ENCODE results near the gene CYP4F11. TPM values are rescaled to one million over a fixed set of nuclear protein-coding genes. Genes with fewer than 3 reads are reported as not detected.
"Not testable (repeated sequence)": the region's sequence is repeated elsewhere in the genome, so short reads cannot be mapped to it uniquely, and the experiment has no call there.

CYP4F11 gene
- total RNA-seq, 1 donor from 2014 or later: 3.5 TPM

DNA sequence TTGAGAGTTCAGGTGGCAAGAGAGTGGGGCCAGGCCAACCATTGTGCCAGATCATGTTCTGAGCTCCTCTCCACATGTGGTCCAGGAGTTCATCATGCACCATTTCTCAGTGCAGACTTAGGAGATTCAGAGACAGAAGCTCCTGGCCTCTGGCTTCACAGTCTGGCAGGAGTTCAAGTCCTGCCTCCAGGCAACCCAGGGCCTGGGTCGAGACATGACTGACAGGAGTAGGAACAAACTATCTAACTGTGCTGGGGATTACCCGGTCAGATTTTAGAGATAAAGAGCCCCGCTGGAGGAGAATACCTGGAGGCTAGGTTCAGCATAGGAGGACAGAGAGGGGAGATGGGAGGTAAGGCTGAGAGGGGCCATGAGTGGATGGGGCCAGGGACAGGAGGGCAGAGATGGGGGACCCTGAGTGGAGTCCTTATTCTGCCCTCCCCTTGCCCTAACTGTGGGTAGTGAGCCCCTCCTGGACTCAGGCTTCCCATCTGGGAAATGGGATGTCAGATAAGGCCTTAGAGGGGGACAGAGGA is 906 bp upstream of the CYP4F11 start:
- no peak overlapping the region for H3K27ac ChIP-seq

DNA sequence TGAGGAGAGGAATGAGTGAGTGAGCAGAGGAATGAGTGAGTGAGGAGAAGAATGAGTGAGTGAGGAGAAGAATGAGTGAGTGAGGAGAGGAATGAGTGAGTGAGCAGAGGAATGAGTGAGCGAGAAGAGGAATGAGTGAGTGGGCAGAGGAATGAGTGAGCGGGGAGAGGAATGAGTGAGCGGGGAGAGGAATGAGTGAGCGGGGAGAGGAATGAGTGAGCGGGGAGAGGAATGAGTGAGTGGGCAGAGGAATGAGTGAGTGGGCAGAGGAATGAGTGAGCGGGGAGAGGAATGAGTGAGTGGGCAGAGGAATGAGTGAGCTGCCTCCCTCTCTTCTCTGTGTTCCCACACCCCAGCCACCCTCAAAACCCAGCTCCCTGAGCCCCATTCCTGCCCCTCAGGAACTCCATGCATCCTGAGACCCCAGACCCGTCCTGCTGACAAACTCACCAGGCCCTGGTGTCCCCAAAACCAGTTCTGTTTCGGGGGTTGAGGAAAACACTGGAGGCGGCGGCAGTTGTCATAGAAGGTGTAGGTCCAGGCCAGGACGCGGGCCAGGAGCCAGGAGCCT is 483 bp downstream of the CYP4F11 start:
- H3K27ac ChIP-seq; intact Hi-C loops (cut with DNase I); DNase-seq: not testable (repeated sequence)

More for the DNA sequence above, 906 bp upstream of the CYP4F11 start:
- DNase-seq: no peak
- H3K9me3 ChIP-seq: no peaks in the 10 kb centered on the region
- TF ChIP-seq, protein P1, sequence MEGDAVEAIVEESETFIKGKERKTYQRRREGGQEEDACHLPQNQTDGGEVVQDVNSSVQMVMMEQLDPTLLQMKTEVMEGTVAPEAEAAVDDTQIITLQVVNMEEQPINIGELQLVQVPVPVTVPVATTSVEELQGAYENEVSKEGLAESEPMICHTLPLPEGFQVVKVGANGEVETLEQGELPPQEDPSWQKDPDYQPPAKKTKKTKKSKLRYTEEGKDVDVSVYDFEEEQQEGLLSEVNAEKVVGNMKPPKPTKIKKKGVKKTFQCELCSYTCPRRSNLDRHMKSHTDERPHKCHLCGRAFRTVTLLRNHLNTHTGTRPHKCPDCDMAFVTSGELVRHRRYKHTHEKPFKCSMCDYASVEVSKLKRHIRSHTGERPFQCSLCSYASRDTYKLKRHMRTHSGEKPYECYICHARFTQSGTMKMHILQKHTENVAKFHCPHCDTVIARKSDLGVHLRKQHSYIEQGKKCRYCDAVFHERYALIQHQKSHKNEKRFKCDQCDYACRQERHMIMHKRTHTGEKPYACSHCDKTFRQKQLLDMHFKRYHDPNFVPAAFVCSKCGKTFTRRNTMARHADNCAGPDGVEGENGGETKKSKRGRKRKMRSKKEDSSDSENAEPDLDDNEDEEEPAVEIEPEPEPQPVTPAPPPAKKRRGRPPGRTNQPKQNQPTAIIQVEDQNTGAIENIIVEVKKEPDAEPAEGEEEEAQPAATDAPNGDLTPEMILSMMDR (IDR thresholded peaks at IDR 0.05): no peak
- no peak overlapping the region for H3K4me3 ChIP-seq
- H3K36me3 ChIP-seq: no peaks in the 10 kb centered on the region
- intact Hi-C loops (cut with DNase I): no loop called here
- peaks cover 6% of the 10 kb centered on the region for H3K4me1 ChIP-seq
- peak in 1 of 2 donors; percentile 7 for ATAC-seq
- peaks cover 6% of the 10 kb centered on the region for H3K27me3 ChIP-seq (ENCODE audit: low read depth)

DNA sequence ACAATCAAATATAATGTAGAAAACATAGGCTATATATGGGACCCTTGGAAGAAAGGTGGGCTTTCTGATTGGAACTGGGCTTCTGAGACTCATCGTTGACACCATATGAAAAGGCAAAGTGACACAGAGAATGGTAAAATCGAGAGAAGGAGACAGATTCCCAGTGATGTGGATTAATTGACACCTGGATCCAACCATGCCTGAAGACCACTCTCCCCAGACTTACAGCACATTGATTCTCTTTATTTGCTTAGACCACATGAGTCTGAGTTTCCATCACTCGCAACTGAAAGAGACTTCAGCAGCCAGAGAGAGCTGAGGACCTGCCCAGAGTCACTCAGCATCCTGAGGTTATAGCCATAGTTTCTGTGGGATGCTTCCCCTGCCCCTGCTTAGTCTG is 6.0 kb downstream of the CYP4F11 start:
- Histone ChIP-seq H3K27ac (no peak overlapping the region), H3K4me1 (no peaks in the 10 kb centered on the region), H3K4me3 (no peak overlapping the region), H3K36me3 (no peaks in the 10 kb centered on the region), H3K27me3 (ENCODE audit: low read depth) (no peaks in the 10 kb centered on the region), H3K9me3 (no peaks in the 10 kb centered on the region)
- TF ChIP-seq, protein P1 (IDR thresholded peaks at IDR 0.05): no peak
- ATAC-seq: no peak
- intact Hi-C loops (cut with DNase I): no loop called here
- DNase-seq: no peak

More for the DNA sequence above, 483 bp downstream of the CYP4F11 start:
- not testable (repeated sequence) for ATAC-seq; H3K36me3 ChIP-seq; H3K9me3 ChIP-seq; H3K4me1 ChIP-seq; H3K4me3 ChIP-seq; H3K27me3 ChIP-seq (ENCODE audit: low read depth)

DNA sequence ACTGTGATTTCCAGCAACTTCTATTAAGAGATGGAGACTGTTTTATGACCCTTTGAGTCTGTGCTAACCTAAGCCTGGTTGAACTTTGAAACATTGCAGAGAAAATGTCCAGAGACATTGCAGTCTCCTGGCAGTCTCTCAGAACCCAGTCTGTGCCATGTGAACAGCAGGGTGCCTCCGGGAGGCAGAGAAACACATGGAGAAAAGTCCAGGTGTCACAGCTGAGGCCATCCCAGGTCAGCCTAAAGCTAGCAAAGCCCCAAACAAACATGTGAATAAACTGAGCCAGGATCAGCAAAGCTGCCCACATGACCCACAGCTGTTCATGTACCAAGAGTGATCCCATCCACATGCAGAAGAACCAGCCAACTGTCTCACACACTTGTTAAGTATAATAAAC is 7.8 kb downstream of the CYP4F11 start:
- TF ChIP-seq, protein P1 (IDR thresholded peaks at IDR 0.05): no peak
- no peak overlapping the region for H3K27ac ChIP-seq

DNA sequence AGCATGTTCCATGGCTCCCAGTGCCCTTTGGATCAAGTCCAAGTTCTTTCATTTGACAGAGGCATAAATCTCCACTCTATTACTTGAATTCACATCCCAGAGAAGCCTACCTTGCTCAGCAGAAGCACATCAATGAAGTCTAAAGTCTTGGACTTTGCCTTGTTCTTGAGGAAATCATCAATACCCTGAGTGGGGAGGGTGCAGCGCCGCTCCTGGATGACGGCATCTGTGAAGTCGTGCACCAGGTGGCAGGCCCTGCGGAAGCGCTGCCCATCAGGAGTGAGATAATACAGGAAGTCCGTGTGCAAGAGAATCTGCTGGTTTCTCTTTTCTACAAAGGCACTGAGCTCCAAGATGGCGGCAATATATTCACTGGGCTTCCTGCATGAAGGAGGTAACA is 10.6 kb downstream of the CYP4F11 start:
- DNase-seq (no peak), ATAC-seq (no peak)
- no peaks in the 10 kb centered on the region for H3K4me1 ChIP-seq
- no peak overlapping the region for H3K4me3 ChIP-seq
- H3K27me3 ChIP-seq (ENCODE audit: low read depth): no peaks in the 10 kb centered on the region
- H3K36me3 ChIP-seq: no peaks in the 10 kb centered on the region
- TF ChIP-seq, protein P1 (IDR thresholded peaks at IDR 0.05): no peak
- H3K9me3 ChIP-seq: no peaks in the 10 kb centered on the region
- no peak overlapping the region for H3K27ac ChIP-seq
- intact Hi-C loops (cut with DNase I): no loop called here

More for the DNA sequence above, 7.8 kb downstream of the CYP4F11 start:
- Histone ChIP-seq H3K27me3 (ENCODE audit: low read depth) (no peaks in the 10 kb centered on the region), H3K36me3 (no peaks in the 10 kb centered on the region), H3K4me1 (no peaks in the 10 kb centered on the region), H3K4me3 (no peak overlapping the region), H3K9me3 (no peaks in the 10 kb centered on the region)
- no peak for DNase-seq
- no peak for ATAC-seq
- intact Hi-C loops (cut with DNase I): no loop called here

DNA sequence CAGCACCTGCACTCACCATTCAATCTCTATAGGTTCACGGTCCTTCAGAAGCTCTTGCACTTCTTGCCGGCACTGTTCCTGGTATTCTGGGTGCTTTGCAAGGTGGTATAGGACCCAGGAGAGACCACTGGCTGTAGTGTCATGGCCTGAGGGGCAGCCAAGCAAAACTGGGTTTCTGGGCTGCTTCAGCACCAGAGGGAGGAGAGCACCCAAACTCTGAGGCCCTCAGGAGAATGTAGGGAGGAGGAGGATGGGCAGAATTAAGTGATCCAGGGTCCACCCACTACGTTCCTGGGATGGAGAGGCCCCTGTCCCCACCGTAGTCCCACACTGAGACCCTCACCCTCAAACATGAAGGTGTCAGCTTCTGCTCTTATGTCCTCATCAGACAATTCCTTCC is 12.3 kb downstream of the CYP4F11 start:
- H3K9me3 ChIP-seq: no peaks in the 10 kb centered on the region
- no peaks in the 10 kb centered on the region for H3K27me3 ChIP-seq (ENCODE audit: low read depth)
- TF ChIP-seq, protein P1 (IDR thresholded peaks at IDR 0.05): no peak
- no peak for ATAC-seq
- H3K36me3 ChIP-seq: no peaks in the 10 kb centered on the region
- no peak for DNase-seq
- no peak overlapping the region for H3K27ac ChIP-seq
- no peak overlapping the region for H3K4me3 ChIP-seq
- H3K4me1 ChIP-seq: no peaks in the 10 kb centered on the region
- intact Hi-C loops (cut with DNase I): no loop called here

Measured in lower lobe of right lung (tissue), 2 donors.